Ishikawa (cell line): ENCODE measurements around the gene SF1.
A peak's percentile ranks its signal among the peaks of the same experiment; 100 is the strongest.

Source experiments
- CEBPB ChIP-seq: IDR thresholded peaks from 2 replicates; pipeline ENCODE4 v1.6.1; 2012
- CREB1 ChIP-seq: IDR thresholded peaks from 2 replicates; pipeline ENCODE4 v1.6.1; 2012; ENCODE audit warnings: low read depth
- EGR1 ChIP-seq: IDR thresholded peaks from 2 replicates; pipeline ENCODE4 v1.6.1; 2012
- EP300 ChIP-seq: IDR thresholded peaks from 2 replicates; pipeline ENCODE4 v1.6.1; 2012; ENCODE audit warnings: borderline replicate concordance
- FOXM1 ChIP-seq: IDR thresholded peaks from 2 replicates; pipeline ENCODE4 v1.6.1; 2012; ENCODE audit warnings: low read depth, borderline replicate concordance
- NFIC ChIP-seq: IDR thresholded peaks from 2 replicates; pipeline ENCODE4 v1.6.1; 2012
- RAD21 ChIP-seq: IDR thresholded peaks from 2 replicates; pipeline ENCODE4 v1.6.1; 2012; ENCODE audit warnings: low read depth
- TAF1 ChIP-seq: IDR thresholded peaks from 2 replicates; pipeline ENCODE4 v1.6.1; 2012; ENCODE audit warnings: low read depth, mild to moderate bottlenecking
- TCF12 ChIP-seq: IDR thresholded peaks from 2 replicates; pipeline ENCODE4 v1.6.1; 2012; ENCODE audit warnings: low read depth
- TEAD4 ChIP-seq: IDR thresholded peaks from 2 replicates; pipeline ENCODE4 v1.6.1; 2012
- YY1 ChIP-seq: IDR thresholded peaks from 2 replicates; pipeline ENCODE4 v1.6.1; 2012; ENCODE audit warnings: low read depth
- ZBTB7A ChIP-seq: IDR thresholded peaks from 2 replicates; pipeline ENCODE4 v1.6.1; 2012; ENCODE audit warnings: low read depth
- TF ChIP-seq, protein P1 (sequence below): IDR thresholded peaks from 2 replicates; pipeline ENCODE4 v1.6.1; 2012
- TF ChIP-seq, protein P2 (sequence below): IDR thresholded peaks from 2 replicates; pipeline ENCODE4 v1.6.1; 2012; ENCODE audit warnings: low read depth, mild to moderate bottlenecking
- TF ChIP-seq, protein P3 (sequence below): IDR thresholded peaks from 2 replicates; pipeline ENCODE4 v1.6.1; 2012

The SF1 gene

DNA sequence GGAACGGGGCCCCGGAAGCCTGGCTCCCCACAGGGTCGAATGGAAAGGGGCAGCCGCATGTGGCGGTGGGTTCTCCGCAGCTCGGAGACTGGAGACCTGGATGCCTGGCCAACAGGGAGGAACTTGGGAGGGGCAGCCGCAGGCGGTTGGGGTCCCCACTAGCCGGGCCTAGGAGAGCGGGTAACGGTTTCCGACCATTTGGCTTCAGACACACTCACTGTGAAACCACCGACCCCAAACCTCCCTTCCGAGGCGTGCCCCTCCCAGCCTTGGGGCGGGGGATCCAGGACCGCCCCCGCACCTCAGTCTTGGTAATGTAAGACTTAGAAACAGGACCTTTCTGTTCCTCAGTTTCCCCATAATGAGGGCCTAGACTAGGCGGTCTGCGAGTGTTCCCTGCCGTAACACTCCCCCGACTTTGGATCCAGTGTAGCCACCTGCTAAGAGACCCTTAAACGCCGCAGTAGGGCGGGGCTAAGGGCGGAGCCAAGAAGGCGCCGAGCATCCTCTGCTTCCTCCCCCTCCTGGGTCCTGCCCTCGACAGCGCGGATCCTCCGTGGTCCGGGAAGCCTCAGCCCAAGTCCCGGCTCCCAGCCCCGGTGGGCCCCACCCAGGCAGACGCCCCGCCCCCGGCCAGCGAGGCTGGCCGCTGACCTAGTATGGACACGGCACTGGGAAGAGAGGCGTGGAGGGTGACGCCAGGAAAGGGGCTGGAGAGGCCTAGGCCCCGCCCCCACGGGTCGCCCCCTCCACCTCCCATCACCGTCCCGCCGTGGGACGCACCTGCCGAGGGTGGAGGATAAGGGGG is 32.6 kb downstream of the SF1 start:
- TF ChIP-seq TAF1: no peak
- TF ChIP-seq EGR1: peak; percentile 75
- peak; percentile 75 for TF ChIP-seq ZBTB7A

DNA sequence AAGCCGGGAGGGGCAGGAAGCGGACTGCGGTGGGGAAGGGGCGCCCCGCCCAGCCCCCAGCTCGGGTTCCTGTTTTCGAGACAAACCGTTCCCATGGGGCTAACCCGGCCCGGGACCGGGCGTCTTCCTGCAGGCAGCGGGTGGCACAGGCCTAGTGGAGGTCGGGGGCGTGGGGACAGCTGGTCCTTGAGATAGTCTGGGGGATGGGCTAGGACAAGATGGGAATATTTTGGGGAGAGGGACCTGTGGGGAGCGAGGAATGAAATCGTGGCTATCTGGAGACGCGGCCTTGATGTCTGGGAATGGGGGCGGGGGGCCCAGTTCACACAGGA is 33.2 kb downstream of the SF1 start:
- TF ChIP-seq ZBTB7A (peak; percentile 96), CEBPB (no peak)

DNA sequence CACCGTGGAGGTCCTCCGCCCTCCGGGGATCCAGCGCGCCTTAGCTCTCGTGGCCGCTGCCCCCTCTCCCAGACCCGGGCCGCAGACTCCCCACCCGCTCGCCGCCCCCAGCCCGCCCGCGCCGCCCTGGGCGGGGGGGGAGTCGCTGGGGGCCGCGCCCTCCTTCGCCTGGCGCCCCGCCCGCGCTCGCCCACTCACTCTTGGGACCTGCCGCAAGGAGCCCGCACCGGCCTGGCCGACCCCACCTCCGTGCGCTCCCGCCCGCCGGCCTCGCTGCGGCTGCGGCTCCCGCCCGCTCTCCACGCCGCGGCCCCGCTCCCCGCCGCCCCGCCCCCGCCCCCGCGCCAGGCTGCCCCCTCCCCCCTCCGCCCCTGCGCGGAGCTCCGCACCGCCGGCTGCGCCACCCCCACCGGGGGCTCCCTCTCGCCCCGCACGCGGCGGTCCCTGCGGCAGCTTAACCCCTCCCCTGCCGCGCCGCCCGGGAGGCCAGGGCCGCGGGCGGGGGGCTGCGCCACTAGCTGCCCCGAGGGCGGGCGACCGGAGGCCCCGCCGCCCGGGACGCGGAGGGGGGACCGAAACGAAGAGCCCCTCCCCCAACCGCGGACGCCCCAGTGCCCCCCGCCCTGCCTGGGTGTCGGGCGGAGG is 33.7 kb downstream of the SF1 start:
- no peak for TF ChIP-seq RAD21
- TF ChIP-seq, protein P1, sequence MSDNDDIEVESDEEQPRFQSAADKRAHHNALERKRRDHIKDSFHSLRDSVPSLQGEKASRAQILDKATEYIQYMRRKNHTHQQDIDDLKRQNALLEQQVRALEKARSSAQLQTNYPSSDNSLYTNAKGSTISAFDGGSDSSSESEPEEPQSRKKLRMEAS: no peak
- TF ChIP-seq NFIC: no peak
- peak; percentile 60; the same call in 1 of the 2 replicates for TF ChIP-seq EGR1

DNA sequence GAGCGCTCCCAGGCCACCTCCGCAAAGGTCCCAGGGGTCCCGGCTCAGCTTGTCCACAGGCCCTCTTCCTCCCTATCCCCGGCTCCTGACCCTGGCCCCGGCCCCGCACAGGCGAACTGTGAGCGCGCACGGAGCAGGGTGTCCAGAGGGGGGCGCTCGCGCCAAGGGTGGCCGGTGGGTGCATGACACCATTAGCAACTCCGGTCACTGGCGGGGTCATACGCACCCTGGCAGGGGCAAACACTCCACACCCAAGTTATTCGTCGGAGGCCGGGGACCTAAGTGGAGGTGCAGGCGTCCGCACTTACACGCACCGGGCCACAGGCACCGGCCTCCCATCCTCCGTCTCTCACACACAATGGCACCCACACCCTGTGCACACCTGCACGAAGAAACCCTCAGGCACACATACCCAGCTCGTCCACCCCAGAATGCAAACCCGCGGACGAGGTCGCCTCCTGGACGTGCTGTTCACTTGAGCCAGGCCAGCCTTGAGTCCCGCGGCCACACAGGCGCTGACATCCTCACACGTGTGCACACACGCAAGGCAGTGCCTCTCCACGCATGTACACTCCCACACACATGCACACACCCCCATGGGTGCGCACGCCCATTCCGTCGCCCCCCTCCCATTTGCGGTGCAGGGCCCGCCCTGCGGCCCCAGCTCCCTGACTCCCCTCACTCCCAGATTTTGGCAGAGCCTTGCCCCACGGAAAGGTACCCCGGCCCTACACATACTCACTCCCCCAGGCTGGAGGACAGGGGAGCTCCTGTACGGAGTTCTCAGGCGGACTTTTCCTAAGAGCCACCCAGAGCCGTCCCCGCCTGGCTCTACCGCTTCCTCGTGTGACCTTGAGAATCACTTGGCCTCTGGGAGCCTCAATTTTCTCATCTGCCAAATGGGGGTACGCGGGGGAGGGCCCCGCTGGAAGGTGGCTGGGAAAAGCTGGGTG is 34.5 kb downstream of the SF1 start, which contains the start of gene RASGRP2:
TSS of gene RASGRP2 (minus strand) at position 552 of the 953 bp plus-strand sequence. CDS start 1,276 bp downstream, outside the sequence.
- TF ChIP-seq CREB1 (no peak), NFIC (no peak), RAD21 (peak; percentile 56), ZBTB7A (peak; percentile 13; the same call in 1 of the 2 replicates)
- TF ChIP-seq, protein P2, sequence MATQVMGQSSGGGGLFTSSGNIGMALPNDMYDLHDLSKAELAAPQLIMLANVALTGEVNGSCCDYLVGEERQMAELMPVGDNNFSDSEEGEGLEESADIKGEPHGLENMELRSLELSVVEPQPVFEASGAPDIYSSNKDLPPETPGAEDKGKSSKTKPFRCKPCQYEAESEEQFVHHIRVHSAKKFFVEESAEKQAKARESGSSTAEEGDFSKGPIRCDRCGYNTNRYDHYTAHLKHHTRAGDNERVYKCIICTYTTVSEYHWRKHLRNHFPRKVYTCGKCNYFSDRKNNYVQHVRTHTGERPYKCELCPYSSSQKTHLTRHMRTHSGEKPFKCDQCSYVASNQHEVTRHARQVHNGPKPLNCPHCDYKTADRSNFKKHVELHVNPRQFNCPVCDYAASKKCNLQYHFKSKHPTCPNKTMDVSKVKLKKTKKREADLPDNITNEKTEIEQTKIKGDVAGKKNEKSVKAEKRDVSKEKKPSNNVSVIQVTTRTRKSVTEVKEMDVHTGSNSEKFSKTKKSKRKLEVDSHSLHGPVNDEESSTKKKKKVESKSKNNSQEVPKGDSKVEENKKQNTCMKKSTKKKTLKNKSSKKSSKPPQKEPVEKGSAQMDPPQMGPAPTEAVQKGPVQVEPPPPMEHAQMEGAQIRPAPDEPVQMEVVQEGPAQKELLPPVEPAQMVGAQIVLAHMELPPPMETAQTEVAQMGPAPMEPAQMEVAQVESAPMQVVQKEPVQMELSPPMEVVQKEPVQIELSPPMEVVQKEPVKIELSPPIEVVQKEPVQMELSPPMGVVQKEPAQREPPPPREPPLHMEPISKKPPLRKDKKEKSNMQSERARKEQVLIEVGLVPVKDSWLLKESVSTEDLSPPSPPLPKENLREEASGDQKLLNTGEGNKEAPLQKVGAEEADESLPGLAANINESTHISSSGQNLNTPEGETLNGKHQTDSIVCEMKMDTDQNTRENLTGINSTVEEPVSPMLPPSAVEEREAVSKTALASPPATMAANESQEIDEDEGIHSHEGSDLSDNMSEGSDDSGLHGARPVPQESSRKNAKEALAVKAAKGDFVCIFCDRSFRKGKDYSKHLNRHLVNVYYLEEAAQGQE: no peak
- TF ChIP-seq, protein P1: peak; percentile 28
- TF ChIP-seq, protein P3, sequence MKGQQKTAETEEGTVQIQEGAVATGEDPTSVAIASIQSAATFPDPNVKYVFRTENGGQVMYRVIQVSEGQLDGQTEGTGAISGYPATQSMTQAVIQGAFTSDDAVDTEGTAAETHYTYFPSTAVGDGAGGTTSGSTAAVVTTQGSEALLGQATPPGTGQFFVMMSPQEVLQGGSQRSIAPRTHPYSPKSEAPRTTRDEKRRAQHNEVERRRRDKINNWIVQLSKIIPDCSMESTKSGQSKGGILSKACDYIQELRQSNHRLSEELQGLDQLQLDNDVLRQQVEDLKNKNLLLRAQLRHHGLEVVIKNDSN: 0 out of 2 replicates have a peak, but pooled peaks have one; percentile 11

DNA sequence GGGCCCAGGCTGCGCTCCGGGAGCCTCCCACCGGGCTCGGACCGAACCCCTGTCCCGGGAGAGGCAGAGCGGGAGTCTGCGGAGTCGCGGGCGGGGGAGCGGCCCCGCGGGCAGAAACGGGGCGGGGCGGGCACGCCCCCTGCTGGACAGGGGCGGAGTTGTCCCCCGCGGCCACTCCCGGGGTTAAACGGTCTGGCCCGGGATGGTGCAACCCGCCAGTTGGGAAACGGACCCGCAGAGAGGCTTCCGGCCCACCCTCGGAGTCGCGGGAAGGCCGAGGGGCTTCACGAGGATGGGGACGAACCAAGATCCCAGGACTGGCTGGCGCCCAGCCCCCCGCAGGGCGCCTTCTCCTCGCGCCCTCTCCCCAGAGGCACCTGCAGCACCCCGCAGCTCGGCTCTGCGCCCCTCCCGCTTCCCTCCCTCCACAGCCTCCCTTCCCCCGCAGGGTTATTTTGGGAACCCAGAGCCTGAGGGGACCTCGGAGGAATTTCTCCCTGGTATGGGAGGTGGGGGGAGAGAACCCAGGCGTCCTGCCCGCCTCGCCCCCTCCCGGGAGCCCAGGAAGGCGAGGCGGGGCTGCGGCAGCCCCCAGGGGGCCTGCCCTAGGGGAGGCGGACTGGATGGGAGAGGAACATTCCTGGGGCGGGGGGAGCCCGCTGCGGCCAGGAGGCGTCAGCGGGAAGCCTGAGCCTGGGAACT is 35.3 kb downstream of the SF1 start:
- no peak for TF ChIP-seq NFIC
- TF ChIP-seq YY1: no peak
- peak; percentile 41; the same call in 1 of the 2 replicates for TF ChIP-seq TCF12
- TF ChIP-seq TAF1: 0 out of 2 replicates have a peak, but pooled peaks have one; percentile 15
- TF ChIP-seq FOXM1: no peak
- peak; percentile 65 for TF ChIP-seq TEAD4
- 0 out of 2 replicates have a peak, but pooled peaks have one; percentile 3 for TF ChIP-seq EGR1
- TF ChIP-seq ZBTB7A: peak; percentile 86; the same call in 1 of the 2 replicates
- TF ChIP-seq, protein P2: no peak
- TF ChIP-seq CREB1: no peak
- TF ChIP-seq, protein P1: no peak
- TF ChIP-seq, protein P3: no peak
- TF ChIP-seq EP300: no peak
- peak; percentile 38; the same call in 1 of the 2 replicates for TF ChIP-seq RAD21
- TF ChIP-seq CEBPB: peak; percentile 77
